ENCODE data around the gene SPEM1. TPM values are rescaled to one million over a fixed set of nuclear protein-coding genes. Genes with fewer than 3 reads are reported as not detected.
A peak's percentile ranks its signal among the peaks of the same experiment; 100 is the strongest.

The SPEM1 gene
- total and polyA plus RNA-seq, 4 donors = not detected

- no peaks in the 10 kb centered on the region for H3K27me3 ChIP-seq (ENCODE audit: control insufficient read depth in 4 of 4, insufficient read depth in 4 of 4, low read length in 3 of 4)
- no peak overlapping the region for H3K27ac ChIP-seq (ENCODE audit: low read depth in 1 of 2, low read length in 2 of 2)
- DNase-seq (ENCODE audit: low spot score) = no peak
- H3K9me3 ChIP-seq (ENCODE audit: control insufficient read depth in 4 of 4, low read length in 3 of 4) = no peaks in the 10 kb centered on the region
- H3K4me3 ChIP-seq (ENCODE audit: low read depth in 1 of 3, low read length in 3 of 3) = no peak overlapping the region
- H3K9ac ChIP-seq (ENCODE audit: low read depth in 1 of 2, low read length in 2 of 2) = no peak overlapping the region
- peaks cover 8 to 23% (median 18%) of the 10 kb centered on the region in 4 donors for H3K4me1 ChIP-seq (ENCODE audit: control insufficient read depth in 4 of 4, insufficient read depth in 4 of 4, low read length in 3 of 4)
- no peak for TF ChIP-seq MAX (IDR thresholded peaks at IDR 0.05)
- no peak for TF ChIP-seq YY1 (IDR thresholded peaks at IDR 0.05)
- 95% methylated on average over 11 of the region's 11 CpGs for WGBS
- no peaks in the 10 kb centered on the region for H3K36me3 ChIP-seq (ENCODE audit: control insufficient read depth in 4 of 4, insufficient read depth in 3 of 4, low read depth in 1 of 4, low read length in 3 of 4)
Measured at GRCh38 chr17:7432296-7432695, 12.2 kb downstream of the SPEM1 start.

- no peaks in the 10 kb centered on the region for H3K9me3 ChIP-seq (ENCODE audit: control insufficient read depth in 4 of 4, low read length in 3 of 4)
- peak overlapping the region in 2 of 3 donors; percentile 52 to 83 for H3K4me3 ChIP-seq (ENCODE audit: low read depth in 1 of 3, low read length in 3 of 3)
- peaks cover 0 to 3% (median 0%) of the 10 kb centered on the region in 4 donors for H3K27me3 ChIP-seq (ENCODE audit: control insufficient read depth in 4 of 4, insufficient read depth in 4 of 4, low read length in 3 of 4)
- WGBS = 15% methylated on average over 49 of the region's 49 CpGs
- no peaks in the 10 kb centered on the region for H3K36me3 ChIP-seq (ENCODE audit: control insufficient read depth in 4 of 4, insufficient read depth in 3 of 4, low read depth in 1 of 4, low read length in 3 of 4)
- TF ChIP-seq CTCF (IDR thresholded peaks at IDR 0.05; ENCODE audit: low read depth, low read length, missing input control) (no peak), MAX (IDR thresholded peaks at IDR 0.05) (no peak), ZBTB33 (IDR thresholded peaks at IDR 0.05) (no peak), EGR1 (IDR thresholded peaks at IDR 0.05; ENCODE audit: low read depth in 2 of 2) (no peak), YY1 (IDR thresholded peaks at IDR 0.05) (no peak), NR2F2 (IDR thresholded peaks at IDR 0.05) (no peak), RXRA (IDR thresholded peaks at IDR 0.05) (no peak), SP1 (IDR thresholded peaks at IDR 0.05) (no peak)
- peak overlapping the region; percentile 53 to 69 for H3K27ac ChIP-seq (ENCODE audit: low read depth in 1 of 2, low read length in 2 of 2)
- H3K9ac ChIP-seq (ENCODE audit: low read depth in 1 of 2, low read length in 2 of 2) = peak overlapping the region; percentile 4 to 51
- peaks cover 20 to 45% (median 35%) of the 10 kb centered on the region in 4 donors for H3K4me1 ChIP-seq (ENCODE audit: control insufficient read depth in 4 of 4, insufficient read depth in 4 of 4, low read length in 3 of 4)
- DNase-seq (ENCODE audit: low spot score) = peak; percentile 57
Measured at GRCh38 chr17:7435676-7436555, 15.8 kb downstream of the SPEM1 start.

- H3K9ac ChIP-seq (ENCODE audit: low read depth in 1 of 2, low read length in 2 of 2) = no peak overlapping the region
- 7% methylated on average over 92 of the region's 92 CpGs for WGBS
- peaks cover 20 to 48% (median 39%) of the 10 kb centered on the region in 4 donors for H3K4me1 ChIP-seq (ENCODE audit: control insufficient read depth in 4 of 4, insufficient read depth in 4 of 4, low read length in 3 of 4)
- H3K27ac ChIP-seq (ENCODE audit: low read depth in 1 of 2, low read length in 2 of 2) = peak overlapping the region; percentile 52 to 69
- DNase-seq (ENCODE audit: low spot score) = peak; percentile 77
- H3K36me3 ChIP-seq (ENCODE audit: control insufficient read depth in 4 of 4, insufficient read depth in 3 of 4, low read depth in 1 of 4, low read length in 3 of 4) = no peaks in the 10 kb centered on the region
- peaks cover 0 to 3% (median 0%) of the 10 kb centered on the region in 4 donors for H3K27me3 ChIP-seq (ENCODE audit: control insufficient read depth in 4 of 4, insufficient read depth in 4 of 4, low read length in 3 of 4)
- H3K4me3 ChIP-seq (ENCODE audit: low read depth in 1 of 3, low read length in 3 of 3) = peak overlapping the region in 2 of 3 donors; percentile 52 to 83
- TF ChIP-seq GABPA (IDR thresholded peaks at IDR 0.05 in 1 of 2, conservative IDR thresholded peaks at IDR 0.05 in 1 of 2) (no peak), FOXA1 (IDR thresholded peaks at IDR 0.05) (no peak), TAF1 (conservative IDR thresholded peaks at IDR 0.05) (peak; percentile 51), REST (IDR thresholded peaks at IDR 0.05) (peak; percentile 29), RAD21 (IDR thresholded peaks at IDR 0.05) (peak; percentile 70 to 73), CTCF (IDR thresholded peaks at IDR 0.05; ENCODE audit: low read depth, low read length, missing input control) (peak; percentile 79), YY1 (IDR thresholded peaks at IDR 0.05) (peak; percentile 18), SP1 (IDR thresholded peaks at IDR 0.05) (peak; percentile 31)
- no peaks in the 10 kb centered on the region for H3K9me3 ChIP-seq (ENCODE audit: control insufficient read depth in 4 of 4, low read length in 3 of 4)
Measured at GRCh38 chr17:7436556-7437368, 16.6 kb downstream of the SPEM1 start.
